ENCODE results near the gene TRMT2A. TPM values are rescaled to one million over a fixed set of nuclear protein-coding genes. Genes with fewer than 3 reads are reported as not detected.

The TRMT2A gene
- total RNA-seq, 4 donors from 2014 or later, result 34.0 to 36.7 (median 35.0) TPM

GRCh38 chr22:20129747-20130014 is 12.7 kb upstream of the TRMT2A start:
- no peak for DNase-seq (ENCODE audit: extremely low spot score)
- TF ChIP-seq EP300 (IDR thresholded peaks at IDR 0.05), result no peak
- TF ChIP-seq POLR2AphosphoS5 (IDR thresholded peaks at IDR 0.05), result no peak
- TF ChIP-seq CTCF (IDR thresholded peaks at IDR 0.05), result no peak
- no peak for TF ChIP-seq POLR2A (IDR thresholded peaks at IDR 0.05; ENCODE audit: low read depth)
- Histone ChIP-seq H3K4me1 (peaks cover 33 to 41% (median 36%) of the 10 kb centered on the region in 4 donors), H3K27me3 (no peaks in the 10 kb centered on the region), H3K9me3 (no peaks in the 10 kb centered on the region), H3K36me3 (peaks cover 19 to 34% (median 29%) of the 10 kb centered on the region in 4 donors), H3K27ac (replicated peaks in 1 of 4) (peak overlapping the region in 2 of 4 donors; percentile 13 to 22), H3K4me3 (no peak overlapping the region)
- intact Hi-C loops (cut with DNase I), result no loop called here
- WGBS, result 94% methylated on average over 3 of the region's 3 CpGs

GRCh38 chr22:20128902-20129746 is 12.1 kb upstream of the TRMT2A start:
- intact Hi-C loops (cut with DNase I), result no loop called here
- no peak for TF ChIP-seq POLR2AphosphoS5 (IDR thresholded peaks at IDR 0.05)
- TF ChIP-seq CTCF (IDR thresholded peaks at IDR 0.05), result peak in 2 of 3 experiments; percentile 13 to 27
- 48% methylated on average over 12 of the region's 18 CpGs for WGBS
- Histone ChIP-seq H3K4me3 (no peak overlapping the region), H3K9me3 (no peaks in the 10 kb centered on the region), H3K27me3 (no peaks in the 10 kb centered on the region), H3K27ac (replicated peaks in 1 of 4) (peak overlapping the region in 2 of 4 donors; percentile 13 to 22), H3K4me1 (peaks cover 27 to 35% (median 31%) of the 10 kb centered on the region in 4 donors), H3K36me3 (peaks cover 21 to 40% (median 35%) of the 10 kb centered on the region in 4 donors)
- DNase-seq (ENCODE audit: extremely low spot score), result no peak

DNA sequence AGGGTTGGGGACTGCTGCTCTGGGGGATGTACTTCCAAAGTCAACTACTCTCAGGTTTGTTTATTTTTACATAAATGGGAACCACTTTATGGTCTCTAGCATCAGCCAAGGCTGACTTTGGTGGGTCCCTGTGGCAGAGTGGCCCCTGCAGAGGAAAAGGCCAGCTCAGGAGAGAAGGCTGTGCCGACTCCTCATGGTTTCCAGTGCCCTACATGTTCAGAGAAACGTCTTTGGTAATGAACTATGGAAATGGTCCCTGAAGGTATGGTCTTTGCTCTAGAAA is 11.5 kb upstream of the TRMT2A start:
- TF ChIP-seq POLR2AphosphoS5 (IDR thresholded peaks at IDR 0.05), result no peak
- no peak for TF ChIP-seq CTCF (IDR thresholded peaks at IDR 0.05)
- no peak for TF ChIP-seq EP300 (IDR thresholded peaks at IDR 0.05)
- no peak for TF ChIP-seq POLR2A (IDR thresholded peaks at IDR 0.05; ENCODE audit: low read depth)
- Histone ChIP-seq H3K4me3 (no peak overlapping the region), H3K27ac (replicated peaks in 1 of 4) (peak overlapping the region in 1 of 4 donors; percentile 16), H3K36me3 (peaks cover 27 to 46% (median 40%) of the 10 kb centered on the region in 4 donors), H3K27me3 (no peaks in the 10 kb centered on the region), H3K4me1 (peaks cover 22 to 29% (median 25%) of the 10 kb centered on the region in 4 donors), H3K9me3 (no peaks in the 10 kb centered on the region)
- DNase-seq (ENCODE audit: extremely low spot score), result no peak
- intact Hi-C loops (cut with DNase I), result no loop called here
- 63% methylated on average over 2 of the region's 2 CpGs for WGBS

GRCh38 chr22:20127869-20128618 is 11.0 kb upstream of the TRMT2A start:
- TF ChIP-seq POLR2AphosphoS5 (IDR thresholded peaks at IDR 0.05), result no peak

DNA sequence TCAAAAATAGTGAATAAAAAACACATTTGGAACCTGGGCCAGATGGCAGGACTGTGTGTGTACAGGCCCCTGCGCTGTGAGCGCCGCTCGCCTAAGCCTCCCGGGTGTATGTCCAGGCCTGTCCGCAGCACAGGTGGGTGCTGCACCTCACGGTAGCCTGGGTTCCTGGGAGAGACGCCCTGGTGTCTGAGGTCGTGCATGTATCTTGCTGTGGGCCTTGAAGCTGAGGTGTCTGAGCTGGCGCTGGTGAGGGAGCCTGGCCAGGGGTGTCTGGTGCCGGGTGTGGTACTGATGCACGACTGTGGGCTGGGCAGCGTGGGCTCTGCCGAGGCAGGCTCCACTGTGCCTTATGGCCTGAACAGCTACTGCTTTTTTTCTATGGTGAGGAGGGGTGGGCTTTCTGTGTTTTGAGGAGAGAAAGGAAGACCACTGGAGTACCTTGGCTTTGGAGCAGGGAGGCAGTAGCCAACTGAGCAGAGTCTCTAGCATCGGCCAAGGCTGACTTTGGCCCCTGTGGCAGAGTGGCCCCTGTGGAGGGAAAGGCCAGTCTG is 10.4 kb upstream of the TRMT2A start:
- Histone ChIP-seq H3K4me1 (peaks cover 10 to 20% (median 14%) of the 10 kb centered on the region in 4 donors), H3K27ac (replicated peaks in 1 of 4) (no peak overlapping the region), H3K27me3 (no peaks in the 10 kb centered on the region), H3K36me3 (peaks cover 29 to 54% (median 44%) of the 10 kb centered on the region in 4 donors), H3K4me3 (no peak overlapping the region), H3K9me3 (no peaks in the 10 kb centered on the region)
- intact Hi-C loops (cut with DNase I), result no loop called here
- 93% methylated on average over 10 of the region's 15 CpGs for WGBS
- TF ChIP-seq CTCF (IDR thresholded peaks at IDR 0.05) (no peak), EP300 (IDR thresholded peaks at IDR 0.05) (no peak)
- no peak for DNase-seq (ENCODE audit: extremely low spot score)

More at GRCh38 chr22:20127869-20128618, 11.0 kb upstream of the TRMT2A start:
- intact Hi-C loops (cut with DNase I), result no loop called here
- 79% methylated on average over 17 of the region's 17 CpGs for WGBS
- no peak for DNase-seq (ENCODE audit: extremely low spot score)
- peaks cover 16 to 24% (median 20%) of the 10 kb centered on the region in 4 donors for H3K4me1 ChIP-seq
- no peak overlapping the region for H3K4me3 ChIP-seq
- H3K27ac ChIP-seq (replicated peaks in 1 of 4), result no peak overlapping the region
- no peaks in the 10 kb centered on the region for H3K9me3 ChIP-seq
- no peaks in the 10 kb centered on the region for H3K27me3 ChIP-seq
- H3K36me3 ChIP-seq, result peaks cover 29 to 49% (median 43%) of the 10 kb centered on the region in 4 donors

Measured in esophagus muscularis mucosa (tissue), 4 donors.